Hindlimb muscle (tissue), 1 donor: ENCODE measurements around the gene PRG2. TPM values are rescaled to one million over a fixed set of nuclear protein-coding genes. Genes with fewer than 3 reads are reported as not detected.
A peak's percentile ranks its signal among the peaks of the same experiment; 100 is the strongest.
"Not testable (repeated sequence)": the region's sequence is repeated elsewhere in the genome, so short reads cannot be mapped to it uniquely, and the experiment has no call there.

Source experiments
- DNase-seq: peaks from one replicate; pipeline ENCODE4 v3.0.0-alpha.2; 2013
- polyA plus RNA-seq: library from polyadenylated mRNA; unstranded; fragments of 120-200 nt; gene quantifications from one replicate; pipeline ENCODE4 v1.2.1, GENCODE V29; 2013; ENCODE audit not compliant: insufficient read length

PRG2 gene
- polyA plus RNA-seq, 1 donor = 0.62 TPM

DNA sequence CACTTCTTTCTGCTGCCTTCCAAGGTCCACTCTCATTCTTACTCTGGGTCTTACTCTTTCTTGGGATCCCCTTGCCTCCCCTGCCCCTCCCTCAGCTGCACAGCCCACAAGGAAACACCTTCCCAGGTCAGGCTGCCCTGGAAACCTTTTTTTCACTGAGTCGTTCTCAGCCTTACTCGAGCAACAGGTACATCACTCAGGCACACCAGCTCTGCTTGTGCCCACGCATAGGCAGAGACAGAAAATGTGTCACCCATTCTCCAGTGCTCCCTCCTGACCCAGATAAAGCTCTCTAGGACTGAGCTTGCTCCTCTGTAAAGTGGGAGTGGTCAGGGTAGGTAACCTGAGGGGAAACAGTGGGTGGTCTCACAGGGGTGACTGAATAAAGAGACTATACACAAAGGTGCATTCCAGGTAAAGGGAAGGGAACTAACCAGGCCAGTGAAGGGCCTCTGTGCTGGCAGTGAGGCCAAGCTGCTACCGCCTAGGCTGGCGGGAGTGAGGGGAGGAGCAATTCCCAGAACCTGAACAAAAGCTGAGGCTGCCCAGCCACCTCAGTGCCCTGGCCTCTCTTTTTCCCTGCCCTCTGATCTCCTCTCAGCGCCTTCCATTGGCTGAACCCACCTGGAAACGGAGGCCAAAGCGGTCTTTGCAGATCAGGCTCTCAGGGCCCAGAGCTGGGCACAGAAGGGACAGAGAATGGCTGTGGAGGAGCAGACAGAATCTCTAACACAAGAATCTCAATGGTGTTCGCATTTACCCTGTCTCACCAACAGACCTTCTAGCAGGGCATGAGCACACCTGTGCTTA is 25.4 kb downstream of the PRG2 start:
- no peak for DNase-seq

DNA sequence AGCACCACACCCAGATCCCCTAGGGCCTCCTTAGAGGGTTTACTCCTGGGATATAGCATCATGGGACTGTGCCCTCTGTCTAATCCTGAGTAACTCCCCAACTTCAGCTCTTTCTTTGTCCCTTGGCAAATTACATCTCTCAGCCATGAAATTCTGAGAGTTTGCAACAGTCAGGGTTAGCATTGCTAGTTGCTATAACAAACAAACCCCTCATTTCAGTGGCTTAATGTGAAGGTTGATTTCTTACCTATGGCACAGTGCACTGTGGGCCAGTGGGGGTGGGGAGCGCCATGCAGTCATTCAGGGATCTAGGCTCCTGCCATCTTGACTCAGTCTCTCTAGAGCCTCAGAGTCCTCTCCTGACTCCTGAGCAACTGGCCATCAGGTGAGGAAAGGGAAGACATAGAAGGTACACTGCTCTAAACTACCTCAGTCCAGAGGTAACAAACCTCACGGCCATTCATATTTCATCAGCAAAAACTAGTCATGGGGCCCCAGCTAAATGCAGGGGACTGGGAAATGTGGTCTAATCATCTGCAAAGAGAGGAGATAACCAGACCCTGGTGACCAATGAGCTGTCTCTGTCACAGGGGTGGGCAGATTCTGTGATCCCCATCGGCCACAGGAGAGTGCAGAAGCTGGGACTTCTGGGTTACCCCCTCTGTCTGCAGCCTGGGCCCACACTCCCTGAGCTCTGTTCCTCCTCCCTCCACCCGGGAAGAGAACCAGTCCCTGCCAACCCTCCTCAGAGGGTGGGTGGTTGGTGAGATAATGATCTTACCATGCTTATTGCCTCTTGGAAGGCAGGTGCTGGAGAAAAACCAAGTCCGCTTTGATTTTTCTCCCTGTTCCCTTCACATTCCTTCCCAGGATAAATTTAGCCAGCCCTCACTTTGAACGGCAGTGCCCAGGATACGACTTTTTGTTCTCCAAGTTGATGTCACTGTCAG is 27.0 kb downstream of the PRG2 start:
- no peak for DNase-seq

DNA sequence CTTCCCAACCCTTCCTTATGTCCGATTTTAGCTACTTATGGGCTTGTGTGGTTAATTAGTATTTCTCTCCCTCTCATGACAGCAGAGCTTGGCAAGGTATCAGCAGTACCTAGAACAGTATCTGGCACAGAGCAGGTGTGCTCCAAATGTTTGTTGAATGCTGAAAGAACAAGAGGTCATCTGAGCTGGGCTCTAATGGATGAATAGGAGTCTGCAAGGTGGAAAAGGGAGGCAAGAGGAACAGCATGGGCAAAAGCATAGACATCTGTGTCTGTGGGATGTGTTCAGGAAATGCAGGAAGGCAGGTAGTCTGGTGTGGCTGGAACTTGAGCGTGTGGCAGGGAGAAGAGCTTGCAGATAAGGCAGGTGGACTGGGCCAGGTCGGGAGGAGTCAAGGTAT is 28.5 kb downstream of the PRG2 start:
- DNase-seq = no peak

DNA sequence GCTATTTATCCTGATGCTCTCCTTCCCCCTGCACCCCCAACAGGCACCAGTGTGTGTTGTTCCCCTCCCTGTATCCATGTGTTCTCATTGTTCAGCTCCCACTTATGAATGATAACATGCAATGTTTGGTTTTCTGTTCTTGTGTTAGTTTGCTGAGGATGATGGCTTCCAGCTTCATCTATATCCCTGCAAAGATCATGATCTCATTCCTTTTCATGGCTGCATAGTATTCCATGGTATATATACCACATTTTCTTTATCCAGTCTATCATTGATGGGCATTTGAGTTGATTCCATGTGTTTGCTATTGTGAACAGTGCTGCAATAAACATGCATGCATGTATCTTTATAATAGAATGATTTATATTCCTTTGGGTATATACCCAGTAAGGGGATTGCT is 29.0 kb downstream of the PRG2 start:
- not testable (repeated sequence) for DNase-seq

DNA sequence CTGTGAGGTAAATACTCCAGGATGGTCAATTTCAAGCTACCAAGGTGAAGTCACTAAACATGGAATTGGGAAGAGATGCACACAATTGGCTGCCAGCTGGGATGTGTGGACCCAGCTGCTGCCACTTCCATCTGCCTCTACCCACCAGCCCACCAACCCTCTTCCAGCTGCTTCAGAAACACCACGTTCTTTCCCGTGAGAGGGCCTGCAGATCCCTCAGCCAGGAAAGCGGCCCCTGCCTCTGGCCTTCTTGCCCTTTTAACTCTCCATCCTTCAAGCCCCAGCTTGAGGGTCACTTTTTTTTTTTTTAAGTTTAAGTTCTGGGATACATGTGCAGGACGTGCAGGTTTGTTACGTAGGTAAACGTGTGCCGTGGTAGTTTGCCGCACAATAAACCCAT is 29.5 kb downstream of the PRG2 start:
- DNase-seq = no peak

DNA sequence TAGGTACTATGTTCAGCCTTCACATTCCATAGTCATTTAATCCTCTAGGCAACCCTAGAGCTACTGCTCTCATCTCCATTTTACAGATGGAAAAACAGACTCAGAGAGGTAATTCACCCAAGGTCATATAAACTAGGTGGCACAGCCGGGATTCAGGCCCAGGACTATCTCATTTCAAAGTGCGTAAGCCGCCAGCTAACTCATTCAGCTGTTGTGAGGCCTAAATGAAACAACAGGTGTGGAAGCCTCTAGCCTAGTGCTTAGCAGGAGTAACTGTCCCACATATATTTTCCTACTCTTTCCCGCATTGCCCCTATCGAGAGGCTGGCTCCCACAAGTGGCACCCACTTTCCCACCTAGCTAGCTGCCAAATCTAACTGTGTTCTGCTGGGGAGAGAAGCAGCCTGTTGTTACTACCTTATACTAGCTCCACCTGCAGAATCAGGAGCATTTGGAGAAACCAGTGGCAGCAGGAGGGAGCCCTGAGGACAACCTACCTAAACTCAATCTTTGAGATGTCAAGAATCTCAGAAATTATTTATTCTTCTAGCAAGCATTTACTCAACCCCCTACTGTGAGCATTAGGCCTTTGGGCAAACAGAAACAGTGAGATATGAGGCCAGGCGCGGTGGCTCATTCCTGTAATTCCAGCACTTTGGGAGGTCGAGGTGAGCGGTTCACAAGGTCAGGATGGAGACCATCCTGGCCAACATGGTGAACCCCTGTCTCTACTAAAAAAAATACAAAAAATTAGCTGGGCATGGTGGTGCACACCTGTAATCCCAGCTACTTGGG is 30.4 kb downstream of the PRG2 start:
- no peak for DNase-seq

DNA sequence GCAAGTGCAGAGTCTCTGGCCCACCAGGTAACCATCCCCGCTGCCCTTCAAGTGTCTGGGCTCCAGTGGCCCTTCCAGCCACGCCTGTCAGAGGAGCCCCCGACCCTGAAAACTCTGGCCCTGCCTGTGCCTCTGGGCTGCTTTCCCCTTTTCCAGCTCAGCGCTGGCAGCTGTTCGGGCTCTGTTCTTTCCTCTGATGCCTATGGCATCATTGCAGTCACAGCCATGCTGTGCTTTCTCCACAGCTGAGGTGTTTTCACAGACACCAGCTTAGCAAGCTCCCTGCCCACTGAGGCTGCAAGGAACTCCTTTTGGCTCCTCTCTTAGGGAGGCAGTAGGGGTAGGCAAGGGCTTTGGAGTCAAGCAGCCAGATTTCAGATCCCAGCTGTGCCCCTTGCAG is 31.1 kb downstream of the PRG2 start:
- no peak for DNase-seq

DNA sequence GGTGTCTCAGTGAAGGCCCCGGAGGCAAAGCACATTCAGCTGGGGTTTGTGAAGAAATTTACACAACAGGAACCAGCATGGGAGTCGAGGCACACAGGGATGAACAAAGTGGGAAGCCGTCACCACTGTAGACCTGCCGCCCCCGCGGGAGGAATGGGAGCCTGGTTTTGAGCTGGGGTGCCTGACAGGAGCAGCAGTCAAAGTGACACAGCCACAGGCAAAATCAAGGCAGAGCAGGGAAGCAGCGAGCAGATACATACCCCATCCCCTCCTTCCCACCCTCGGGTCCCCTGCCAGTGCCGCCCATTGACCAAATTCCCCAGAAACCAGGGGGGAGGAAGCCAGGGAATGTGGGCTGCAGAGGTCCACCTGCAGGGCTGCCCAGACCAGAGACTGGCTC is 31.5 kb downstream of the PRG2 start:
- DNase-seq = no peak

DNA sequence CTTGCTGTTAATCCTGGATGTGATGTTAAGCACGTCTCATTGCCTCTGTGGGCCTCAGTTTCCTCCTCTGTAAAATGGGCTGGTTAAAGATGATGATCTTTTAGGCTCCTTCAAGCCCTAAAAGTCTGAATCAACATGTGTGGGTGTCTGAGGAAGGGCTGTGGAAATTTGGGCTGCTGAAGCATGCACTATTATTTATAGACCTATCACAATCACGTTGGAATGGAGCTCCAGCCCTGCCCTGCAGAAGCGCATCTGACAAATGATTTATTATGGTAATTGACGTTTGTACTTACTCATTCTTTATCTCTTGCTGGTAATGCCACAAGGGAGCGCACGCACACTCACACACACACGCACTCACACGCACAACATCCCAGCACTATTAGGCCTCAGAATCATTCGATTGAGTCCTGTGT is 31.9 kb downstream of the PRG2 start:
- no peak for DNase-seq

DNA sequence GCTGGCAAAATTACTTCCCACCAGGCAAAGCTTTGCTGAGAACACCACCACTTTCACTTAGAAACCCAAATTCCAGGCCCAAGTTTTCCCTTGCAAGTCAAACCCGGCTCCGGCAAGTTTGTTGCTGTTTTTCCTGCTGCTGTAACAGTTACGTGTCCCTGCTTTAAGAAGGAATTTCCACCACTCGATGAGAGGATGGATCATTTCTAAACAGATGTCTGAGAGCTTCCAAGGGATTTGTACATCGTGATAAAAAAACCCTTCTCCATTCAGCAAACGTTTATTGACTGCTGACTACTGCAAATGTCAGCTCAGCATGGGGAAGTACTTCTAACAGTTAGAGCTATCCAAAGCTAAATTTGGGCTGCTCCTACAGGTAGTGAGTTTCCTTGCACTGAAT is 32.6 kb downstream of the PRG2 start:
- DNase-seq = peak; percentile 34

DNA sequence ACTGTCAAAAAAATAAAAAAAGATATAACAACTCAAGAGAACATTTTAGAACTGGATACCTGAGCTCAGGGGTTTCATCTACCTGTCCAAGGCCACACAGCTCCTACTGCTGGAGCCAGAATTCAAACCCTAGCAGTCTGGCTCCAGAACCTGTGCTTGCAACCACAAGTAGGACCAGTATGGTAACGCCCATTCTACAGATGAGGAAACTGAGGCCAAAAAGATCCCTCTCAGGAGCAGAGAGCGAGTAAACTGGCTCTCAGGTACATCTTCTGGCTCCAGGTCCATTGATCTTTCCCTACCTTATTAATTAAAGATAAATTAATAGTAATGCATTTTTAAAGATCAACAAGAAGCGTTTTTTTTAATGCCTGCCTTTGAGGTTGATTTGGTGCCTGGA is 33.1 kb downstream of the PRG2 start:
- no peak for DNase-seq

DNA sequence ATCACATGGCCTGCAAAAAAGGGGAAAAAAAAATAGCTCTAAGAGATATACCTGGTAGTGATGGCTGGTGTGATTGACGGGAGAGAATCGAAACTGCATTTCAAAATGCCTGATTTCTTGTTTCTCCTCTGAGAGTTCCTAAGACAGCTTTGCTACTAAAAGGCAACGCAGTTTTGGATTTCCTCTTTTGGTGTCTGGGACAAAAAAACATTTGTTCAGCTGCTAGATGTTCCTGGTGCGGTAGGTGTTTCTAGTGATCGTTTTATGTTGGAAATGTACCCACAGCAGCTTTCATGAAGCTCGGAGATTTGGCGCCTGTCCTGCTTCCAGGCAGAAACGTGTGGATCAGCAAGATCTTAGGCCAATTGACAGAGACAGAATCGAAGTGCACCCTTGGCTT is 34.2 kb downstream of the PRG2 start:
- no peak for DNase-seq

DNA sequence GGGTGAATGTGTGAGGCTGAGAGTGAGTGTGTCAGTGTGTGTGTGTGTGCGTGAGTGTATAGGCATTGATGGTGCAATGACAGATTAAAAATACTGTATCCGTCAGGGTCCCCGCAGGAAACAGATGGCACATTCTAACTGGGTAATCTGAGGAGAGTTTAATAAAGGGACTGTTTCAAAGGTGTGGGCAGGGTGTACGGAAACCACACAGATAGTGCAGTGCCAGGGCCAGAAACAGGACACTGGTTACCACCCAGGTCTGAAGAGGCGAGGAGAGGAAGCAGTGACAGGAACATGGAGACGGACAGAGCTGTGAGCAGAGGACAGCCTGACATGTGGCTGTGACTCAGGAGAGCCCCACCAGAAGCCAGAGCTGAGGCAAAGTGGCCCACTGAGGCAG is 35.8 kb downstream of the PRG2 start:
- no peak for DNase-seq

DNA sequence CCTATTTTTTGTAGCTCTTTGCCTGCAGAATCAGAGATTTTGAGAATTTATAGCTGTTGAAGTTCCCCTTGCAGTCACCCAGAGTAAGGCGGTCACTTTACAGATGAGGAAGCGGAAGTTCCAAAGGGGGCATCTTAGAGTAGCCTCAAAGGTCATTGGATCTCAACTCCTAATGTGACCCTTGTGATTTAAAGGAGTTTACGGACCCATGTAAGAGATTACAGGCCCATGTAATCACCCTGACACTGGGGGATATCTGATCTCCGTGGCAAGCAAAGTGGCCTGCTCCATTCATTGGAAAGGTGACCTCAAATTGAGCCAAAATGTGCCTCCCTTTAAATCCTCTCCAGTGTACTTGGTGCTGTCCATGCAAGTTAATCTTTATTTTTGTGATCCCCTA is 36.6 kb downstream of the PRG2 start:
- DNase-seq = no peak

DNA sequence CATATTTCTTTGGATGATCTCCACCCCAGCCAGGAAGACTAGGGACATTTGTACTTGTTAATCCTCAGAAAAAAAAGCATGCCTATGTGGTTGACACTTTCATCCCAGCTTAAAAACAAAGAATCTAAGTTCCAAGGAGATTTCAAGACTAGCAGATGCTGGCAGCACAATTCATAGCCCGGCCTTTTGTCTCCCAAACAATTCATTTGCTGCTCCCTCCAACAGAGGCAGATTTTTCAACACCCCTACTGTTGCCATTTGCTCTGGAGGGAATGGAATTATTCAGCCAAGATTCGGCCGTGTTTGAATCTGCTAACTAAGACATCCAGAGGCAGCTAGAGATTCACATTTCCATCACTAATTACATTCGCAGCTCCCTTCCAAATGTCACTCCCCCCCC is 37.0 kb downstream of the PRG2 start:
- no peak for DNase-seq

DNA sequence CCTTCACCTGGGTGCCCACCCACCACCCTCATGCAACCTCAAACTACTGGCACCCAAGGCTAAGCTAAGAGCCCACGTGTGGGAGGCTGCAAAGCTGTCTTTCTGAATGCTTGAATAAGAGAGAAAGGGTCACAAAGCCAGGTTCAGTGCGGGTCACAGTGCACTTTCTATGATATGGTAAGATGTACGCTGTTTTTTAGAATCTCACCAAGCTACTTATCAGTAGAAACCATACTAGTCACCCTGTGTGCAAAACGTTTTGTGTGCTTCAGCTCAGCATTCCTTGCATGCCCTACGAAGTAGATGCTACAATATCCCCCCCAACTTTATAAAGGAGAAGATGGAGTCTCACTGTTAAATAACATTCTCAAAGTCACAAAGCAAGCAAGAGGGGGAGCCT is 37.4 kb downstream of the PRG2 start:
- no peak for DNase-seq

DNA sequence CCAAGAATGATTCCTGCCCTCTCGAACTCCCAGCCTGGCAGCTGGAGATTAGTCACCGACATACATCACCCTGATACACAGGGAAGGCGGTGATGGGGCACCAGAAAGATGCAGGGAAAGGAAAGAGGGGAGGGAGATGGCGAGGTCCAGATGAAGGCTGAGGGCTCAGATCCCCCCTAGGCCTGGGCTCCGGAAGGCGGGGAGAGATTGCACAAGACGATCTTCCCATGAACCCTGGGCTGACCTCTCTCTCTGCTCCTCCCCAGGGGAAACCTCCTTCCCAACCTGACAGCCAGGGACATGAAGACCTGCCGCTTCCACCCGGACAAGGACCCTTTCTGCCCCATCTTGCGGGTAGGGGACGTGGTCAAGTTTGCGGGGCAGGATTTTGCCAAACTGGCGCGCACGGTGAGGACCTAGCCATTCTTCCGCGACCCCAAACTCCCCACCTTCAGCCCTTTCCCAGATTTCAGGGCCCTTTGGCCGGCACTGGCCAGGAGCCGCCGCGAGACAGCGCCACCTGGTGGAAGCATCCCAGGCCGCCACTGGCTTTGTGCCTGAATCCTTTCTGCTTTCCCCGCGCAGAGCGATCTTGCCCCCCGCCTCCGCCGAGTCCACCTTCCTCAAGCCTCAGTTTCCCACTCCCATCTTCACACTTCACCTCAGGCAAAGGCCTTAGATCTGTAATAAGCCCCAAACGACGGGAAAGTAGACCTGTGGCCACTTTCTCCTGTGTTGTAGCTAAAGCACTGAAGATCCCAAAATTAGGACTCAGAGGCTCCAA is 40.8 kb downstream of the PRG2 start:
- peak; percentile 60 for DNase-seq

DNA sequence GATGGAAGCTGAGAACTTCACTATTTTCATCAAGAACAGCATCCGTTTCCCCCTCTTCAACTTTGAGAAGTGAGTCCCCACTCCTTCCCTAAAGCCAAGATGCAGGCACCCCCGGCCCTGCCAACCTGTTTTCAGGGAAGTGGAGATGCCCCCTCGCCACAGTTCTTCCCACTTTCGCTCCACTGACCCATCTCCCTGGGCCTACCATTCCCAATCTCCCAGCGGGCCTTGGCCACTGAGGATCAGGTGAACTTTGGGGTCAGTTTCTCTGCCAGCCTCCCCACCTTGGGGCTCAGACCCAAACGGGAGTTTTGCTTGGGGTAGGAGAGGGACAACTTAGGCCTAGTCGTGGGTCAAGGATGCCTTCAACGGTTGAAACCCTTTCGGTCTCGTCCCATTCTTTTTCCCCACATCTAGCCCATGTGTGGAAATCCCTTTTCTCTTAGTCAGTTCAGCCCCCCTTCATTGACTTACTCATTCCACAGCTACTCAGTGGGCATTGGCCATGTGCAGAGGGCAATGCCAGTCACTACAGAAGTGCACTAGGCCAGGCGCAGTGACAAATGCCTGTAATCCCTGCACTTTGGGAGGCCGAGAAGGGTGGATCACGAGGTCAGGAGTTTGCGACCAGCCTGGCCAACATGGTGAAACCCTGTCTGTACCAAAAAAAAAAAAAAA is 41.7 kb downstream of the PRG2 start:
- DNase-seq = no peak

DNA sequence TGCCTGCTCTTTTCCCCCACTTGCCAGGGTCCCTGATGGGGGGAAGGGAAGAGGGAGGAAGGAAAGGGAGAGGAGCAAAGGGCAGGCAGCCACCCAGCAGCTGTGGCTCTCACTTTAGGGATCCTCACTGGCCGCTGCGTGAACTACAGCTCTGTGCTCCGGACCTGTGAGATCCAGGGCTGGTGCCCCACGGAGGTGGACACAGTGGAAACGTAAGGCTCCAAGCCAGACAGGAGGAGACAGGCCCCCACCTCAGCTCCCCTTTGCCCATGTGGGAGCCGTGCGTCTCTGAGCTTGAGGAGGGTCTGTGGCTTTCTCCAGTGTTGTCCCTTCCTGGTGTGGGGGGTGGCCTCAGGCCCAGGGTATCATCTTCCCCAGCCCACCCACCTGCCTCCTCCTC is 42.4 kb downstream of the PRG2 start:
- no peak for DNase-seq

DNA sequence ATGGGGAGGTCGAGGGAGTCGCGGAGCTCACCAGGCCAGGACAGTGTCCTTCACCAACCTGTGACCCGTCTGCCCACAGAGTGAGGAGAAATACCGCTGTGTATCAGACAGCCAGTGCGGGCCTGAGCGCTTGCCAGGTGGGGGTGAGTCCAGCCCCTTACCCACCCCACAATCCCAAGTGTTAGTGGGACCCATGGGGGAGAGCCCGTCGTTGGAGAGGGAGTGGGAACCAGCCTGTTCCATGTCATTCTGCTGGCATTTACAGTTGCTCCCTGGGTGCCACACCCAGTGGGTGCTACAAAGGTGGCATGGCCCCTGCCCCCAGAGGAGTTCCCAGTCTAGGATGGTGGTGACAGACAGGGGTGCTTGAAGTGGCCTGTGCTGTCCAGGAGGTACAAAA is 43.1 kb downstream of the PRG2 start:
- no peak for DNase-seq

DNA sequence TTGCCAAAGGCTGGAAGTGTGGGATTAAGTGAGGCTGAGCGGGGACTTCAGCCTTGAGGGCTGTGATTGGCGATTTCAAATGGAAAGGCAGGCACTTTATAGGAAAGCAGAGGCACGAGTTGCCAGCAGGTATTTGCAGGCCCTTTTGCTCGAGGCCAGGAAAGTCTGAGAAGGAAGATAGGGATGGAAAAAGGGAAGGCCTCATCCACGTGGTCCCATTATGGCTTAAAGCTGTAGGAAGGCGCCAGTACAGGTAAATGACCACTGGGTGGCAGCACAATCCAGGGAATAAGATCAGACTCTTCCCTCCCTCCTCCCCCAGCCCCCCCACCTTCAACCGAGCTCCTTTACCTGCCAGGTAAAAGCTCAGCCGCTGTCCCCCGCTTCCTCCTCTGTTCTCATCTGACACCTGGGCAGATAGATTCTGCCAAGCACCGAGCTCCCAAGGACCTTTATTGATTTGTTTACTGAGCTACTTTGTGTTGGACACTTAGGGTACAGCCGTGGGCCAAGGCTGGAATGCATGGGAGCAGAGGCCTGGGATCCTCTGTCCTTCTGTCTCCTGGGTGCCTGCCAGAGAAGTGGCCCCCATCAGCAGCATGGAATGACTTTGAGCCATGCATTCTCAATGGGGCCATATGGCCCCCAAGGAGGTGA is 44.8 kb downstream of the PRG2 start:
- peak; percentile 73 for DNase-seq
